ENCODE results near the gene SFMBT2. TPM values are rescaled to one million over a fixed set of nuclear protein-coding genes. Genes with fewer than 3 reads are reported as not detected.
"Not testable (repeated sequence)": the region's sequence is repeated elsewhere in the genome, so short reads cannot be mapped to it uniquely, and the experiment has no call there.

The SFMBT2 gene
- total RNA-seq, 2 experiments from 2014 or later: 31.9 to 32.3 TPM

GRCh38 chr10:7302930-7303557 is 107.8 kb downstream of the SFMBT2 start:
- Mint-ChIP-seq H3K27me3 (no peaks in the 10 kb centered on the region), H3K9me3 (peaks cover 15% of the 10 kb centered on the region), H3K4me1 (peaks cover 5% of the 10 kb centered on the region), H3K27ac (no peak overlapping the region), H3K4me3 (no peak overlapping the region), H3K36me3 (ENCODE audit: low read depth) (peaks cover 44% of the 10 kb centered on the region)
- CTCF ChIA-PET: no interaction called here
- POLR2A ChIA-PET: no interaction called here
- no peak for DNase-seq

DNA sequence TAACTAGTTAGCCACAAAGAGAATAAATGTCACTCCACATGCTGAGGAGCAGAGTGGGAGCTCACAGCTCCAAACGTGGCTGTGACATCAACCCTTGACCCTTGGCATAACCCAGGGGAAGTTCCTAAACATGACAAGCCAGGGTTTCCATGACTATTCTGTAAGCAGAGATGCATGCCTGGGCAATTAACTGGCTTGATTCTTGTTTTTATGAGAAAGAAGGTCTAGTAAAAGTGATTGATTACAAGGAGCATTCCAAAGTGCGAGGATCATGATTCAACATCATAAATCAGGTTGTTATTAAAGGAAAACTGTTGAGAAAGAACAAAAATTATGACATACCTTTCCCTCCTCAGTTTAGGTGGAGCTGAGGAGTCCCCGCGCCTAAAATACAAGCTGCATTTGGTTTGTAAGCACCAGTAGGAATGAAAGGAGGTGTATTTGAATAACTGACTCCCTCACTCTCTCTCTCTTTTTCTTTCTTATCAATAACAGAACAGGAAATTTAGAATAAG is 108.4 kb downstream of the SFMBT2 start:
- Mint-ChIP-seq H3K4me1 (peaks cover 5% of the 10 kb centered on the region), H3K36me3 (ENCODE audit: low read depth) (peaks cover 42% of the 10 kb centered on the region), H3K27me3 (no peaks in the 10 kb centered on the region), H3K4me3 (no peak overlapping the region), H3K27ac (no peak overlapping the region), H3K9me3 (peaks cover 15% of the 10 kb centered on the region)
- ChIA-PET CTCF (interaction anchor here (0.8 kb wide), 1 partner anchor 9 kb away, joined by 3 read pairs; no protein-coding TSS in a partner anchor), POLR2A (no interaction called here)
- no peak for DNase-seq

GRCh38 chr10:7301006-7301778 is 109.6 kb downstream of the SFMBT2 start:
- peaks cover 47% of the 10 kb centered on the region for H3K36me3 Mint-ChIP-seq (ENCODE audit: low read depth)
- H3K27ac Mint-ChIP-seq: no peak overlapping the region
- no peak for DNase-seq
- peaks cover 17% of the 10 kb centered on the region for H3K4me1 Mint-ChIP-seq
- POLR2A ChIA-PET: no interaction called here
- CTCF ChIA-PET: interaction anchor here (0.8 kb wide), 1 partner anchor 8 kb away, joined by 3 read pairs; no protein-coding TSS in a partner anchor
- H3K27me3 Mint-ChIP-seq: no peaks in the 10 kb centered on the region
- peaks cover 15% of the 10 kb centered on the region for H3K9me3 Mint-ChIP-seq
- H3K4me3 Mint-ChIP-seq: no peak overlapping the region

DNA sequence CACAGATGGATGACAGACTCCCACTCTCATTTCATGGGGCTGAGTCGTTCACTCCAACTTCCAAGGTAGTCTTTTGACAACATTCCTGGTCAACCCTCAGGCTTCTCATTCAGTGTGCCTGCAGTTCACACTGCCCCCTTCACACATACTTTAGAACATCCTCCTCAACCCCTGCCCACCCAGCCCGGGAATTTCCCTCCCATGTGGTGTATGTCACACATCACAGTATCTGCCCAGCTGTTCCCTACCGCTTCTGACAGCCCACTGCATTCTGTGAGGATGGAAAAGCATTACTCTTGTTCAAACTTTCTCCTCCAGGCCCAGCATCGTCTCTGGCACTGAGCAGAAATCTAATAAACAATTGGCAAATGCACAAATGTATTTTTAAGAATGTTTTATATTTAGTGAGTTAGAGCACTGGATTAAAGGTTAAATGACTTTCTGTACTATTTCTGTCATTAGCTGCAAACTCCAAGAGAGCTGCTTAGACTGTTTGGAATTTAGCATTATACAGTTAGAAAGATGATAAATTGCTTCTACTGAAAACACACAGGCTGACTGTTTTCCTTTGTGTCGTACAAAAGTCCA is 110.4 kb downstream of the SFMBT2 start:
- H3K9me3 Mint-ChIP-seq: peaks cover 15% of the 10 kb centered on the region
- POLR2A ChIA-PET: no interaction called here
- no peaks in the 10 kb centered on the region for H3K27me3 Mint-ChIP-seq
- peaks cover 49% of the 10 kb centered on the region for H3K36me3 Mint-ChIP-seq (ENCODE audit: low read depth)
- CTCF ChIA-PET: interaction anchor here (0.6 kb wide), 1 partner anchor 132 kb away, joined by 3 read pairs; no protein-coding TSS in a partner anchor
- H3K27ac Mint-ChIP-seq: no peak overlapping the region
- peaks cover 19% of the 10 kb centered on the region for H3K4me1 Mint-ChIP-seq
- no peak for DNase-seq
- no peak overlapping the region for H3K4me3 Mint-ChIP-seq

GRCh38 chr10:7299601-7300325 is 111.1 kb downstream of the SFMBT2 start:
- H3K27ac Mint-ChIP-seq, DNase-seq, H3K27me3 Mint-ChIP-seq, H3K4me3 Mint-ChIP-seq, POLR2A ChIA-PET: not testable (repeated sequence)
- CTCF ChIA-PET: interaction anchor here (0.6 kb wide), 2 partner anchors 131 to 565 kb away, joined by 3 read pairs; no protein-coding TSS in a partner anchor
- H3K36me3 Mint-ChIP-seq (ENCODE audit: low read depth): peaks cover 44% of the 10 kb centered on the region
- H3K9me3 Mint-ChIP-seq: peaks cover 13% of the 10 kb centered on the region
- peaks cover 19% of the 10 kb centered on the region for H3K4me1 Mint-ChIP-seq

GRCh38 chr10:7298495-7298894 is 112.3 kb downstream of the SFMBT2 start:
- H3K4me1 Mint-ChIP-seq: peaks cover 19% of the 10 kb centered on the region
- POLR2A ChIA-PET: no interaction called here
- CTCF ChIA-PET: interaction anchor here (0.7 kb wide), 1 partner anchor 478 kb away, joined by 3 read pairs; no protein-coding TSS in a partner anchor
- H3K27me3 Mint-ChIP-seq: no peaks in the 10 kb centered on the region
- peaks cover 41% of the 10 kb centered on the region for H3K36me3 Mint-ChIP-seq (ENCODE audit: low read depth)
- no peak overlapping the region for H3K4me3 Mint-ChIP-seq
- peaks cover 13% of the 10 kb centered on the region for H3K9me3 Mint-ChIP-seq
- no peak overlapping the region for H3K27ac Mint-ChIP-seq
- DNase-seq: no peak

GRCh38 chr10:7297094-7297493 is 113.7 kb downstream of the SFMBT2 start:
- DNase-seq: no peak
- Mint-ChIP-seq H3K27ac (no peak overlapping the region), H3K4me3 (no peak overlapping the region), H3K27me3 (no peaks in the 10 kb centered on the region), H3K9me3 (peaks cover 13% of the 10 kb centered on the region), H3K4me1 (peaks cover 17% of the 10 kb centered on the region), H3K36me3 (ENCODE audit: low read depth) (peaks cover 38% of the 10 kb centered on the region)
- ChIA-PET POLR2A (no interaction called here), CTCF (interaction anchor here (0.6 to 0.9 kb wide), 3 partner anchors 19 to 449 kb away, joined by 3 read pairs; no protein-coding TSS in a partner anchor)

- ChIA-PET CTCF (no interaction called here), POLR2A (no interaction called here)
- no peak overlapping the region for H3K4me3 Mint-ChIP-seq
- DNase-seq: no peak
- H3K36me3 Mint-ChIP-seq (ENCODE audit: low read depth): peaks cover 38% of the 10 kb centered on the region
- no peak overlapping the region for H3K27ac Mint-ChIP-seq
- no peaks in the 10 kb centered on the region for H3K27me3 Mint-ChIP-seq
- peaks cover 17% of the 10 kb centered on the region for H3K4me1 Mint-ChIP-seq
- H3K9me3 Mint-ChIP-seq: peaks cover 13% of the 10 kb centered on the region
These were observed 114.2 kb downstream of the SFMBT2 start for GRCh38 chr10:7296648-7297047.

DNA sequence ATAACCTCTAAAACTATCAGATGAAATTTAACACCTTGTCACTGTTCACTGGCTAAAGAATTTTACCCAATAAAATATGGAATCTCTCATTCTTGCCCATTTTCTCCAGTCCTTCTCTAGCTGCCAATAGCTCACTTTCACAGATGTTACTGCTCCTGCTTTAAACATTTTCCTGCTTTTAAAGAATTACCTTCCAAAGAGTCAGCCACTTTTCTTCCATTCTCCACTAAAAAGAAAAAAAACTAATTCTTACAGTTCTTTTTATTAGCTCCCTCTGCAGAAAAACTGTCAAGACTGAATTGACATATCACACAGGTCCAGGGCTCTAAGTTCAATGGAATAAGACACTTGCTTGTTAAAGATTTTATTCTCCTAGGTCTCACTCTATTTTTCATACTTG is 114.8 kb downstream of the SFMBT2 start:
- Mint-ChIP-seq H3K27me3 (no peaks in the 10 kb centered on the region), H3K4me1 (peaks cover 17% of the 10 kb centered on the region), H3K9me3 (peaks cover 13% of the 10 kb centered on the region), H3K4me3 (no peak overlapping the region), H3K27ac (no peak overlapping the region), H3K36me3 (ENCODE audit: low read depth) (peaks cover 40% of the 10 kb centered on the region)
- no peak for DNase-seq
- ChIA-PET POLR2A (no interaction called here), CTCF (no interaction called here)

DNA sequence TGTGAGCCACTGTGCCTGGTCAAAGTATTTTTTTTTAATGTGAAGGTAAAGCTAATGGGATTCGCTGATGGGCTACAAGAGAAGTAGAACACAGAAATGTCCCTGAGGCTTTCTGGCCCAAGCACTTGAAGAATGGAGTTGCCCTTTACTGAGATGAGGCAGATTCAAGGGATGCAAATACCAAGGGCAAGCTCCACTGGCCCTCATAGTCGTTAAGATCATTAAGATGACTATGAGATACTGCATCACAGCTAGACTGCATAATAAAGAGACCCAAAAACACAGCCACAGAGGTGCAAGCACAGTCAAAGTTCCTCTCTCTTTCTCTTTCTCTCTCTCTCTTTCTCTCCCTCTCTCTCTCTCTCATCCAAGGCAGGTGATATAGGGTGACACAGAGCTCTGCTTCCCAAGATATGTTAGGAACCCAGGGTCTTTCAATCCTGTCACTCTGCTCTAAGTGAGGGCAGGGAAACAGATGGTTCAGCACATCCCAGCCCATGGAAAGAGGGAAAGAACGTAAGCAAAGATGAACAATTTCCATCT is 117.4 kb downstream of the SFMBT2 start:
- peaks cover 16% of the 10 kb centered on the region for H3K4me1 Mint-ChIP-seq
- H3K9me3 Mint-ChIP-seq: peaks cover 5% of the 10 kb centered on the region
- no peak for DNase-seq
- ChIA-PET CTCF (interaction anchor here (0.7 to 1.0 kb wide), 2 partner anchors 9 to 93 kb away, joined by 3 read pairs; no protein-coding TSS in a partner anchor), POLR2A (interaction anchor here (0.6 kb wide), 1 partner anchor 118 kb away, joined by 3 read pairs; no protein-coding TSS in a partner anchor)
- peaks cover 33% of the 10 kb centered on the region for H3K36me3 Mint-ChIP-seq (ENCODE audit: low read depth)
- no peaks in the 10 kb centered on the region for H3K27me3 Mint-ChIP-seq
- no peak overlapping the region for H3K4me3 Mint-ChIP-seq
- H3K27ac Mint-ChIP-seq: no peak overlapping the region

DNA sequence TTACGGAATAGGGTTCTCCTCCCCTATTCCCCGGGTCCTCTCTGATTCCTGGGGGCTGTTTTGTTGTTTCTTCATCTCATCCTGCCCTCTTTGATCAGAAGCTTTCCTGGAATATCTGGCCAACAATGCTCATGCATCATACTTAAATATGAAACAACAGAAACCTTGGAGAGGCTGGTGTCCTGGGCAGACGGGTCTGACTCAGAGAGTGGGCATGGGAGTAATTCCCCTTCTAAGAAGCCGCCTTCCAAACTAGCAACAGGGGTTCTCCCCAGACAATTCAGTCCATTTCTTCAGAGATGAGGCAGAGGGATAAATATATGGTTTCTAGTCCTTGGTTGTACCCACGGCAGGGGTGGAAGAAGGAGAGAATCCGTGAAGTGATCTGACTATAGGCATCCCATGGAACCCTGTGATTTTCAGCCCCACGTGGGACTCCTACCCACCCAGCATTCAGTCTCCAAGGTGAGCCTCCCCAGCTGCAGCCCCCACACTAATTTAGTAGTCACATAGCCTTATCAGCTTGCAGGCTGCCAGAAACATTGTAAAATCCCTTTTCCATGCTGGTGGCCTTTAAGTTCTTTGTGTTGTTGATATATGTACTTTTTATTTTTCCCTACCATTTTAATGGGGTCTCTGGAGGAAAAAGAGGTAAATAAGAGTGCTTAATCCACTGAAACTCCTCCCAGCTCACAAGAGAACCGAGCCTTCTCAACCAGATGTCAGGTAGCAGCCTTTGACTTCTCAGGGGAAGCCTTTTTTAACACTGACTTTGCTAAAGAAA is 119.2 kb downstream of the SFMBT2 start:
- ChIA-PET POLR2A (no interaction called here), CTCF (no interaction called here)
- H3K36me3 Mint-ChIP-seq (ENCODE audit: low read depth): peaks cover 17% of the 10 kb centered on the region
- no peak overlapping the region for H3K4me3 Mint-ChIP-seq
- peaks cover 10% of the 10 kb centered on the region for H3K4me1 Mint-ChIP-seq
- H3K9me3 Mint-ChIP-seq: no peaks in the 10 kb centered on the region
- no peaks in the 10 kb centered on the region for H3K27me3 Mint-ChIP-seq
- H3K27ac Mint-ChIP-seq: no peak overlapping the region
- no peak for DNase-seq

All from activated CD4-positive, alpha-beta T cell treated with anti-CD3 and anti-CD28 coated beads, Interleukin-2, amount 10 ng/mL, durations not matched to agents 7 days and 5 days (primary cell).